Measurements from ENCODE around the gene BHLHE23.

Gene BHLHE23

DNA sequence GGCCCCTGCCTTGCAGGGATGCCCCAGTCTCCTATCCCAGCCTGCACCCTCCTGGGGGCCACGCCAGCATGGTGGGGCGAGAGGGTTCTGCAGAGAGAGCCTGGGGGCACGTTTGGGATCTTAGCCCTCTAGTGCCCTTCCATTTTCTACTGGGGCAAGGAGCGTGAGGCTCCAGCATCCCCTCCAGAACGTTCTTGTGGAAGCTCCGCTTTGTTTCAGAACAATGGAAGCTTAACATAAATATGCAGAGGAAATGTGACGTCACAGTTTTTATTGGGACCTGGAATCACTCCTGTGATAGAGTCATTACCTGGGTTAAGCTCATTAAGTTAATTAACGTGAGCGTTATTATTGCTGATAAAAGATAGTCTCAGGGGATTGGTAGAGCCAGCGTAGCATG is 19.6 kb downstream of the BHLHE23 start:
- DNase-seq, result no peak

DNA sequence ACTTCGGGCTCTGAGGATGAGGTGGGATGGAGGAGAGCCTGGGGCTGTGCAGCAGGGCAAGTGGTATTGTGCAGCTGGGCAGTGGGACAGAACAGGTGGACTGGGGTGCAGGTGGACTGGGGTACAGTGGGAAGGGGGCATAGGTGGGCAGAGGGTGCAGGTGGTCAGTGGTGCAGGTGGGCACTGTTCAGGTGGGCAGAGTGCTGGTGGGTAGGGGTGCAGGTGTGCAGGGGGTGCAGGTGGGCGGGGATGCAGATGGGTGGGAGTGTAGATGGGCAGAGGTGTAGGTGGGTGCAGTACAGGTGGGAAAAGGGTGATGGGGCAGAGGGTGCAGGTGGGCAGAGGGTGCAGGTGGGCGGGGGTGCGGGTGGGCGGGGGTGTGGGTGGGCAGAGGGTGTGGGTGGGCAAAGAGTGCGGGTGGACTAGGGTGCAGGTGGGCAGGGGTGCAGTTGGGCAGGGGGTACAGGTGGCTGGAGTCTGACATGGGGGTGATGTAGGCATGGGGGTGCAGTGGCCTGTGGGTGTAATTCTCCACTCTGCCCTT is 20.4 kb downstream of the BHLHE23 start:
- no peak for DNase-seq

- no peak for DNase-seq
Observed at GRCh38 chr20:62985444-62985778, 21.4 kb downstream of the BHLHE23 start.

- no peak for DNase-seq
Observed at GRCh38 chr20:62984666-62985443, 21.9 kb downstream of the BHLHE23 start.

GRCh38 chr20:62983210-62983609 is 23.6 kb downstream of the BHLHE23 start:
- no peak for DNase-seq

DNA sequence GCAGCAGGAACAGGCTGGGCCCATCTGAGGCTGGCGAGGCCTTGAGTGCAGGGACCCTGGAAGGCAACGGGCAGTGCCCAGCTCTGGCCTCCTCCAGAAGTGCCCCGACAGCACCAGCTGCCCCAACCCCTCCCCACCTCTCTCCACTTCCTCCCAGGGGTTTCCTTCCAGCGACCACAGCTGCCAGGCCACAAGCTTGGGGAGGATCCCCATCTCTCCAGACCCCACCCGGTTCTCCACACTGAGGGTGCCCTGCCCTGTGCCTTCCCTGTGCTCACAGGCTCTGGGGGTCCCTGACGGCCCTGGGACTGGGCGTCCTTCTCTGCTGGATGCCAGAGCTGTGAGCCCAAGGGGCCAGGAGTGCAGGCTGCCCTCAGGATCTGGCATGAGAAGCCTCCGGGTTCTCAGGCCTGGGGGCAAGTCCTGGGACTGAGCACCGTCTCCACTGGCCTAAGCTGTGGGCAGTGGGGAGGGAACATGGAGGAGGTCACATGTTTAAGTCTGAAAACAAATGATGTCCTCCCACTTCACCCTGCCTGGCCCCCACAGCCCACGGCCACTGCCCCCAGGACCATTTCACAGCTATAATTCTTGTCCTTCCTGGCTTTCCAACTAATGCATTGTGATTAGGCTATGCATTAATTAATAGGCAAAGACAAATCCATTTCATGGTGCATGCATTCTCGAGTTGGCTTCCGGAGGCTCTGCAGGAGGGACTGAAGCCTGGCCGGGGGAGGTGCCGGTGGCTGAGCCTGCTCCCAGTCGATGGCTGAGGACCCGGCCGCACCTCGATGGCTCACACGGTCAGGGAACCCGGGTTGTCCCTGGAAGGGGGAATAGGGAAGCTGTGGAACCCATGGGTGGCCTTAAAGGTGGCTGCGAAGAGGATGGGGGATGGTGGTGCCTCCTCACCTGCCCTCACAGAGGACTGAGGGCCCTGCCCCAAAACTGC is 24.4 kb downstream of the BHLHE23 start:
- DNase-seq, result no peak

- DNase-seq, result no peak
Observed at GRCh38 chr20:62980970-62981369, 25.8 kb downstream of the BHLHE23 start.

DNA sequence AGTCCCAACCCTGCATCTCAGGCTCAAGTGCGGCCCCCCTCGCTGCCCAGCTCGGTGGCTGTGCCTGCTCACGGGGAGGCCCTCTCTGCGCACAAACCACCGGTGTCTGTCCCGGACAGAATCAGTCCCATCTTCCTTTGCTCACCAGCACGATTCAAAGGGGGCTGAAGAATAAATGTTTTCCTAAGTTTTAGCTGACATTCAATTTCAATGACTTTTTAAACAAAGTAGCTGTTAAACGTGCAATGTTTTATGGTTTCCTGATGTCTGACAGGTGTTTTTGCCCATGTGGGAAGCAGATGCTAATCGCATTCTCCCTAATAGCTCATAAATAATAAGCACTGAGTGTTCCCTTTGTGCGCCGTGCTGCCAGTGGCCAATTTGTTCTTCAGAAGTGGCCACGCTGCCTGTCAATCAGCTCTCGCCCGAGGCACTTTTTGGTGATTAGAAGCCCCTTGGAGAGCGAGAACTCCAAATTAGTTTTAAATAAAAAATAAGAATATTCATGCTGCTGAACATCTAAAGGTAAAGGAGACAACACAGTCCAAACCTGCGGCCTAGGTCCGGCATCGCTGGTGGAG is 26.3 kb downstream of the BHLHE23 start:
- DNase-seq, result no peak

DNA sequence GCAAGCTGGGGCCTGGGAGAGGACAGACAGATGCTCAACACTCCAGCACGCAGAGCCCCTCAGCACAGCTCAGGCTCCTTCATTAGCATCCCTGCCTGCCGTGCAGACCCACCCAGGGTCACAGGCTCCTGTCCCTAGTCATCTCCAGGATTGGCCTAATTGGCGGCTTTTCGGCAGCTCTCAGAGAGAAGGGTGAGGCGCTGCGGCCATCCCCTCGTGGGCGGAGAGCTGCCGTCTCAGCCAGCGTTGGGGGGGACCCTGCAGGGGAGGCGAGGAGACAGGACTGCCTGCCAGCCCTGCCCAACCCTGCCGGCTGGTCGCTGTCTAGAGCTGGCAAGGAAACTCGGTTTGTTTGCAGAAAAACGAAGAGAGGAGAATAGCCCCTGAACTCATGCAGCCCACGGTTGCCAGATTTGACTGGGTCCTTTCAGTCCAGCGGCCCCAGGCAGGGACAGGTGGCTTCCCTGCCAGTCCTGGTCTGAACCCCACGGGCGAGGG is 26.8 kb downstream of the BHLHE23 start:
- DNase-seq, result no peak

DNA sequence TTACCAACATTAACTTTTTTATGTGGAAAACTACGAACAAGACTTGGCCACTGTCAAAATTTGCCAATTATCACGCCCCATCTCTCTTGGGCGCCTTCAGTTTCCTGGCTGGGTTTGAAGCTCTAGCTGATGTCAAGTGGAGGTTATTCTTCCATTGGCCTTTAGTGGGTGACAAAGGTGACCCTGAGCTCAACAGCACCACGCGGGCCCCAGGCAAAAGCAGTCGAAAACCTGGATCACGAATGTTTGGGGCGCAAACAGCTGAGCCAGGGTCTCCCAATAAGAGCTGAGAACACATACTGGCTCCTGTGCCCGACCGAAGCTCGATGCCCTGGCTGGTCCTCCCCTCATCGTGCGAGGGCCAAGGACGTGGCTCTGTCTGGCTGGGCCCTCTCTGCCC is 27.5 kb downstream of the BHLHE23 start:
- DNase-seq, result no peak

- no peak for DNase-seq
Observed at GRCh38 chr20:62978561-62978943, 28.2 kb downstream of the BHLHE23 start.

GRCh38 chr20:62977613-62978560 is 28.9 kb downstream of the BHLHE23 start:
- DNase-seq, result no peak

DNA sequence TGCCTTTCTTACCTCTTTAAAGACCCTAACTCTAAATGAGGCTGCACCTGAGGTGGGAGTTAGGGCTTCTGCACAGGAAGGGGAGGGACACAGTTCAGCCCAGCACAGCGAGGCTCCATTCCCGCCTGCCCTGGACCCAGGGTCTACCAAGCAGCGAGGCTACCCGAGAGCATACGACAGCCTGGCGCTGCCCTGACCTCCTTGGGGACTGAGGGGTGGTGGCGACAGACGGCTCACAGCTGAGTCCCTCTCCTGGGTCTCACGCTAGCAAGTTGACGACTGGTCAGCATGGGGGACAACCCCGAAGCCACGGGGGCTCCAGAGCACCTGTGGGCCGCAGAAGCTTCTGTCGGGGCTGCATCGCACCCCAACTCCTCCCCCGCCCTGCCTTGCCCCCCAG is 29.9 kb downstream of the BHLHE23 start:
- no peak for DNase-seq

- no peak for DNase-seq
Observed at GRCh38 chr20:62975812-62976508, 30.8 kb downstream of the BHLHE23 start.

DNA sequence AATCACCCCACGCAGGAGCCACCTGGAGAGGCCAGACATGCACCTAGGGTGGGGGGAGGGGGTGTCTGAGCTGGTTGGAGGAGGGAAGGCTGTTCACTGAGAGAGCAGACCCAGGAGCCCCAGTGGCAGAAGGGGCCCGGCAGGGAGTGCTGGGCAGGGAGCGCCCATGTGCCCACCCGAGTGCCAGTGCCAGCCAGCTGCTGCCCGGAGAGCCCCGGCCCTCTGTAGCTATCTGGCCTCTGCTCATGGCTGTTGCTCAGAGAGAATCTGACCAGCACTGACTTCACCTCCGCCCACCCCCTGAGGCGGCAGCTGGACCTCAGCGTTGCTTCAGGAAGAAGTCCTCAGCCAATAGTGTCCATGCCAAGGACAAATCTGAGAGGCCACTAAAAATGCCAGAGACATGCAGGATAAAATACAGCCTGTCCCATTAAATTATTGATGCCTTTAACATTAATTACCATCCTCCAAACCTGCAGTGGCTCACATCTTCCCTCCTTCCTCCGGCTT is 31.5 kb downstream of the BHLHE23 start:
- DNase-seq, result no peak

- no peak for DNase-seq
Observed at GRCh38 chr20:62972845-62973745, 33.7 kb downstream of the BHLHE23 start.

GRCh38 chr20:62971950-62972844 is 34.6 kb downstream of the BHLHE23 start:
- peak; percentile 14 to 82 for DNase-seq

- DNase-seq, result no peak
Observed at GRCh38 chr20:62971211-62971949, 35.4 kb downstream of the BHLHE23 start.
